GM23338 (cell line): Measurements from ENCODE around the gene GNG4. TPM values are rescaled to one million over a fixed set of nuclear protein-coding genes. Genes with fewer than 3 reads are reported as not detected.
A peak's percentile ranks its signal among the peaks of the same experiment; 100 is the strongest.

Source experiments
- ATAC-seq: fragments of 200-7000 bp; cut with Tn5 transposase; 3 replicates; pipeline ENCODE4 v1.9.1; 2020
- DNase-seq: peaks from one replicate; pipeline ENCODE4 v3.0.0-alpha.2; 2015; ENCODE audit warnings: low spot score
- H2AFZ ChIP-seq: fragments of 200-600 bp; sonication (generic); 2 replicates; pipeline ENCODE4 v1.8.0; 2016; ENCODE audit warnings: antibody characterized with exemption, mild to moderate bottlenecking, moderate library complexity
- H3F3A ChIP-seq: fragments of 200-600 bp; sonication (generic); replicated peaks from 2 replicates; pipeline ENCODE4 v1.8.0; 2017; ENCODE audit warnings: antibody characterized with exemption, mixed run types, low read depth
- H3K27ac ChIP-seq: fragments of 200-600 bp; sonication (generic); 2 replicates; pipeline ENCODE4 v1.6.1; 2016; ENCODE audit warnings: low read depth
- H3K27me3 ChIP-seq: fragments of 200-600 bp; sonication (generic); 2 replicates; pipeline ENCODE4 v1.8.0; 2016; ENCODE audit warnings: mild to moderate bottlenecking, mixed run types, moderate library complexity; ENCODE audit not compliant: insufficient read depth
- H3K36me3 ChIP-seq: fragments of 200-600 bp; sonication (generic); 2 replicates; pipeline ENCODE4 v1.8.0; 2016; ENCODE audit warnings: mild to moderate bottlenecking; ENCODE audit not compliant: insufficient read depth
- H3K4me1 ChIP-seq: fragments of 200-600 bp; sonication (generic); 2 replicates; pipeline ENCODE4 v1.8.0; 2016; ENCODE audit warnings: mild to moderate bottlenecking, moderate library complexity; ENCODE audit not compliant: insufficient read depth
- H3K4me2 ChIP-seq: fragments of 200-600 bp; sonication (generic); 2 replicates; pipeline ENCODE4 v1.7.1; 2017; ENCODE audit warnings: mixed run types
- H3K4me3 ChIP-seq: fragments of 200-600 bp; sonication (generic); 2 replicates; pipeline ENCODE4 v1.6.1; 2016; ENCODE audit warnings: mixed run types
- H3K79me2 ChIP-seq: fragments of 200-600 bp; sonication (generic); replicated peaks from 2 replicates; pipeline ENCODE4 v1.8.0; 2017; ENCODE audit warnings: mild to moderate bottlenecking; ENCODE audit not compliant: insufficient read depth
- H3K9me2 ChIP-seq: fragments of 200-600 bp; sonication (generic); 2 replicates; pipeline ENCODE4 v1.8.0; 2017; ENCODE audit not compliant: insufficient read depth
- H4K20me1 ChIP-seq: fragments of 200-600 bp; sonication (generic); replicated peaks from 2 replicates; pipeline ENCODE4 v1.8.0; 2017; ENCODE audit warnings: mild to moderate bottlenecking; ENCODE audit not compliant: insufficient read depth
- H3K27ac Mint-ChIP-seq: 2 replicates; pipeline ENCODE4 v1.8.0; 2020; ENCODE audit warnings: inconsistent platforms, mild to moderate bottlenecking, moderate library complexity, mixed read lengths
- H3K27me3 Mint-ChIP-seq: 3 replicates; pipeline ENCODE4 v1.8.0; 2022; ENCODE audit warnings: low read depth, mild to moderate bottlenecking, moderate library complexity, mixed read lengths, inconsistent platforms; ENCODE audit not compliant: insufficient read depth, poor library complexity
- H3K36me3 Mint-ChIP-seq: 3 replicates; pipeline ENCODE4 v1.8.0; 2021; ENCODE audit warnings: low read depth, mild to moderate bottlenecking, inconsistent platforms, moderate library complexity, mixed read lengths
- H3K4me1 Mint-ChIP-seq: 3 replicates; pipeline ENCODE4 v1.8.0; 2020; ENCODE audit warnings: mild to moderate bottlenecking, inconsistent platforms, mixed read lengths
- H3K4me3 Mint-ChIP-seq: 3 replicates; pipeline ENCODE4 v1.8.0; 2021; ENCODE audit warnings: moderate library complexity, mild to moderate bottlenecking, inconsistent platforms, mixed read lengths
- H3K9me3 Mint-ChIP-seq: 3 replicates; pipeline ENCODE4 v1.8.0; 2020; ENCODE audit warnings: moderate library complexity, mild to moderate bottlenecking, inconsistent platforms, mixed read lengths
- CREB1 ChIP-seq: fragments of 250-450 bp; sonication (Bioruptor Pico); IDR thresholded peaks from 2 replicates; pipeline ENCODE4 v1.5.0; 2020; ENCODE audit warnings: low read depth, mild to moderate bottlenecking, moderate library complexity
- ETS1 ChIP-seq: IDR thresholded peaks from 2 replicates; pipeline ENCODE4 v1.6.1; 2016; ENCODE audit warnings: antibody characterized with exemption
- EZH2phosphoT487 ChIP-seq: fragments of 200-600 bp; sonication (generic); IDR thresholded peaks from one replicate; pipeline ENCODE4 v1.8.1; 2018; ENCODE audit warnings: antibody characterized with exemption; ENCODE audit not compliant: unreplicated experiment
- NANOG ChIP-seq: IDR thresholded peaks from 2 replicates; pipeline ENCODE4 v1.6.1; 2016; ENCODE audit warnings: antibody characterized with exemption, borderline replicate concordance
- POLR2AphosphoS5 ChIP-seq: IDR thresholded peaks from 2 replicates; pipeline ENCODE4 v1.6.1; 2016; ENCODE audit warnings: antibody characterized with exemption, low read depth
- REST ChIP-seq: IDR thresholded peaks from one replicate; pipeline ENCODE4 v1.6.1; 2018; ENCODE audit warnings: antibody characterized with exemption; ENCODE audit not compliant: unreplicated experiment
- STAT1 ChIP-seq: IDR thresholded peaks from one replicate; pipeline ENCODE4 v1.6.1; 2016; ENCODE audit warnings: antibody characterized with exemption; ENCODE audit not compliant: unreplicated experiment
- ZNF114 ChIP-seq: fragments of 250-450 bp; sonication (Bioruptor Pico); IDR thresholded peaks from 2 replicates; pipeline ENCODE4 v1.5.0; 2020; ENCODE audit warnings: mild to moderate bottlenecking, moderate library complexity
- ZNF331 ChIP-seq: fragments of 250-450 bp; sonication (Bioruptor Pico); IDR thresholded peaks from 2 replicates; pipeline ENCODE4 v1.5.0; 2020; ENCODE audit warnings: low read depth, mild to moderate bottlenecking, moderate library complexity
- polyA plus RNA-seq: library from polyadenylated mRNA; unstranded; fragments of >200 nt; fragmentation: Nextera tagmentation; extraction: Ambion mirVana; gene quantifications from 2 replicates; pipeline ENCODE4 v1.2.1, GENCODE V29; 2016
- total RNA-seq: library from RNA; depleted of rRNA; stranded (reverse); fragments of >200 nt; shearing (Covaris generic); gene quantifications from 2 replicates; pipeline ENCODE4 v1.2.3, GENCODE V29; 2014

Gene GNG4
- total and polyA plus RNA-seq, 2 experiments from 2014 or later, result 40.2 to 49.2 TPM

- no peaks in the 10 kb centered on the region for H3K9me3 Mint-ChIP-seq
- Histone ChIP-seq H3F3A (no peaks in the 10 kb centered on the region; the same call in 1 of the 2 replicates), H3K36me3 (no peaks in the 10 kb centered on the region), H3K4me1 (peaks cover 22% of the 10 kb centered on the region), H3K4me2 (peak overlapping the region; percentile 82), H2AFZ (peak overlapping the region; percentile 83), H4K20me1 (peaks cover 8% of the 10 kb centered on the region; the same call in 1 of the 2 replicates), H3K9me2 (no peaks in the 10 kb centered on the region), H3K79me2 (peaks cover 30% of the 10 kb centered on the region), H3K4me3 (peak overlapping the region; percentile 64), H3K27ac (peak overlapping the region; percentile 93), H3K27me3 (peaks cover 19% of the 10 kb centered on the region)
- H3K27me3 Mint-ChIP-seq, result peaks cover 30% of the 10 kb centered on the region
- H3K4me3 Mint-ChIP-seq, result peak overlapping the region; percentile 81
- peaks cover 36% of the 10 kb centered on the region for H3K4me1 Mint-ChIP-seq
- peak; percentile 86 for ATAC-seq
- H3K36me3 Mint-ChIP-seq, result no peaks in the 10 kb centered on the region
- H3K27ac Mint-ChIP-seq, result peak overlapping the region; percentile 47
- peak; percentile 86 for DNase-seq
- no peak for TF ChIP-seq ZNF331
- no peak for TF ChIP-seq REST
- no peak for TF ChIP-seq STAT1
- no peak for TF ChIP-seq ETS1
- TF ChIP-seq POLR2AphosphoS5, result peak; percentile 75
- TF ChIP-seq NANOG, result no peak
- 0 out of 2 replicates have a peak, but pooled peaks have one; percentile 29 for TF ChIP-seq CREB1 (CRISPR knock-in tag)
- no peak for TF ChIP-seq ZNF114 (CRISPR knock-in tag)
Observed at GRCh38 chr1:235650341-235651169, 971 bp upstream of the GNG4 start.

- Histone ChIP-seq H3K4me3 (peak overlapping the region; percentile 86), H2AFZ (peak overlapping the region; percentile 82), H3K4me1 (peaks cover 28% of the 10 kb centered on the region), H3K27me3 (peaks cover 19% of the 10 kb centered on the region), H3F3A (no peaks in the 10 kb centered on the region; the same call in 1 of the 2 replicates), H3K9me2 (peaks cover 3% of the 10 kb centered on the region; the same call in 1 of the 2 replicates), H3K36me3 (no peaks in the 10 kb centered on the region), H4K20me1 (peaks cover 8% of the 10 kb centered on the region; the same call in 1 of the 2 replicates), H3K4me2 (peak overlapping the region; percentile 97), H3K79me2 (peaks cover 45% of the 10 kb centered on the region), H3K27ac (no peak overlapping the region)
- peak; percentile 92 for DNase-seq
- Mint-ChIP-seq H3K4me1 (peaks cover 46% of the 10 kb centered on the region), H3K27me3 (peaks cover 33% of the 10 kb centered on the region), H3K4me3 (peak overlapping the region; percentile 87), H3K36me3 (no peaks in the 10 kb centered on the region), H3K9me3 (no peaks in the 10 kb centered on the region), H3K27ac (peak overlapping the region; percentile 82)
- peak; percentile 57 for ATAC-seq
- TF ChIP-seq EZH2phosphoT487 (no peak), ZNF114 (CRISPR knock-in tag) (no peak), REST (peak; percentile 85), CREB1 (CRISPR knock-in tag) (peak; percentile 46; the same call in 1 of the 2 replicates)
Observed at GRCh38 chr1:235648954-235649367, 623 bp downstream of the GNG4 start.
